ENCODE results near the gene ABCD4. TPM values are rescaled to one million over a fixed set of nuclear protein-coding genes. Genes with fewer than 3 reads are reported as not detected.

ABCD4 gene
- polyA plus RNA-seq, 3 donors: 13.9 to 54.1 (median 14.2) TPM

DNA sequence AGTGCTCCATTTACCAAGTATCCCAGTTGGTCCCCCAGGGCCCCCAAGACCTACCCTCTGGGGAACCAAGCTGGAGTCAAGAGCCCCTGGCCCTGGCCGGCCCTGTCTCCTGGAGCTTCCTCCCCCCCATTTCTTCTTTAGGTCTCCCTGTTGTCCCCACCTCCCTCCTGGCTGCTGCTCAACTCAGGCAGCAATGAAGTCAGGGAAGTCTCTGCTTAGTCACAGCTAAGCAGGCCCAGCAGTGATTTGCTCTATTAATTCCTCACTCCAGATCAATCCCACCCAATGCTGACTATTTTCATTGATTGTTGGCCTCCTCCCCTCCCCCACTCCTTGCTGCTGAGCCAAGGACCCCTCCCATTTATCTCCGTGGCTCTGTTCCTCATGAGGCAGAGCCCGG, 35.1 kb downstream of the ABCD4 start:
- peaks cover 8 to 23% (median 14%) of the 10 kb centered on the region in 3 donors for H3K27me3 Mint-ChIP-seq (ENCODE audit: low read depth in 3 of 3)

GRCh38 chr14:74265301-74265965, 37.3 kb downstream of the ABCD4 start:
- no peaks in the 10 kb centered on the region for H3K4me1 ChIP-seq (ENCODE audit: control insufficient read depth in 1 of 2, insufficient read depth in 2 of 2, low read length in 2 of 2)
- DNase-seq: no peak
- WGBS (ENCODE audit: insufficient coverage): 80% methylated on average over 13 of the region's 13 CpGs
- H4K20me1 ChIP-seq (ENCODE audit: insufficient read depth, low read length): no peaks in the 10 kb centered on the region
- peaks cover 9 to 20% (median 10%) of the 10 kb centered on the region in 3 donors for H3K27me3 Mint-ChIP-seq (ENCODE audit: low read depth in 3 of 3)
- no peaks in the 10 kb centered on the region for H3K9me3 ChIP-seq (replicated peaks in 1 of 2; ENCODE audit: control insufficient read depth in 1 of 2, insufficient read depth in 1 of 2, low read length in 2 of 2)
- H3K9me3 Mint-ChIP-seq: peaks cover 0 to 4% (median 0%) of the 10 kb centered on the region in 7 donors
- H3K4me2 ChIP-seq (replicated peaks; ENCODE audit: extremely low read depth, low read length, poor library complexity, severe bottlenecking): no peak overlapping the region
- no peak overlapping the region for H2AFZ ChIP-seq (ENCODE audit: insufficient read depth, low read depth, low read length, poor library complexity, severe bottlenecking)
- intact Hi-C loops (cut with micrococcal nuclease): no loop called here
- no peak overlapping the region for H3K4me3 Mint-ChIP-seq
- no peaks in the 10 kb centered on the region for H3K27me3 ChIP-seq (ENCODE audit: control insufficient read depth in 2 of 2, insufficient read depth in 2 of 2, low read length in 2 of 2)
- TF ChIP-seq, protein P1, sequence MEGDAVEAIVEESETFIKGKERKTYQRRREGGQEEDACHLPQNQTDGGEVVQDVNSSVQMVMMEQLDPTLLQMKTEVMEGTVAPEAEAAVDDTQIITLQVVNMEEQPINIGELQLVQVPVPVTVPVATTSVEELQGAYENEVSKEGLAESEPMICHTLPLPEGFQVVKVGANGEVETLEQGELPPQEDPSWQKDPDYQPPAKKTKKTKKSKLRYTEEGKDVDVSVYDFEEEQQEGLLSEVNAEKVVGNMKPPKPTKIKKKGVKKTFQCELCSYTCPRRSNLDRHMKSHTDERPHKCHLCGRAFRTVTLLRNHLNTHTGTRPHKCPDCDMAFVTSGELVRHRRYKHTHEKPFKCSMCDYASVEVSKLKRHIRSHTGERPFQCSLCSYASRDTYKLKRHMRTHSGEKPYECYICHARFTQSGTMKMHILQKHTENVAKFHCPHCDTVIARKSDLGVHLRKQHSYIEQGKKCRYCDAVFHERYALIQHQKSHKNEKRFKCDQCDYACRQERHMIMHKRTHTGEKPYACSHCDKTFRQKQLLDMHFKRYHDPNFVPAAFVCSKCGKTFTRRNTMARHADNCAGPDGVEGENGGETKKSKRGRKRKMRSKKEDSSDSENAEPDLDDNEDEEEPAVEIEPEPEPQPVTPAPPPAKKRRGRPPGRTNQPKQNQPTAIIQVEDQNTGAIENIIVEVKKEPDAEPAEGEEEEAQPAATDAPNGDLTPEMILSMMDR (IDR thresholded peaks at IDR 0.05): no peak
- H3K36me3 Mint-ChIP-seq: no peaks in the 10 kb centered on the region
- H3K9ac ChIP-seq (ENCODE audit: insufficient read depth, low read length, poor library complexity, severe bottlenecking): no peak overlapping the region
- H3K4me1 Mint-ChIP-seq: peaks cover 3% of the 10 kb centered on the region
- no peak overlapping the region for H3K27ac ChIP-seq (ENCODE audit: low read depth in 1 of 2, low read length in 2 of 2)
- H3K36me3 ChIP-seq (replicated peaks in 1 of 2; ENCODE audit: control insufficient read depth in 1 of 2, insufficient read depth in 2 of 2, low read length in 2 of 2): no peaks in the 10 kb centered on the region
- no peak overlapping the region for H3K27ac Mint-ChIP-seq
- H3K4me3 ChIP-seq (replicated peaks in 1 of 3; ENCODE audit: low read depth in 2 of 3, low read length in 3 of 3): no peak overlapping the region
- no peaks in the 10 kb centered on the region for H3K79me2 ChIP-seq (ENCODE audit: insufficient read depth, low read length)

More for the DNA sequence above, 35.1 kb downstream of the ABCD4 start:
- Mint-ChIP-seq H3K9me3 (peaks cover 0 to 4% (median 0%) of the 10 kb centered on the region in 7 donors), H3K27ac (no peak overlapping the region), H3K36me3 (no peaks in the 10 kb centered on the region), H3K4me1 (peaks cover 3% of the 10 kb centered on the region), H3K4me3 (no peak overlapping the region)
- Histone ChIP-seq H3K27ac (ENCODE audit: low read depth in 1 of 2, low read length in 2 of 2) (no peak overlapping the region), H3K79me2 (ENCODE audit: insufficient read depth, low read length) (no peaks in the 10 kb centered on the region), H2AFZ (ENCODE audit: insufficient read depth, low read depth, low read length, poor library complexity, severe bottlenecking) (no peak overlapping the region), H3K4me2 (replicated peaks; ENCODE audit: extremely low read depth, low read length, poor library complexity, severe bottlenecking) (no peak overlapping the region), H3K9ac (ENCODE audit: insufficient read depth, low read length, poor library complexity, severe bottlenecking) (no peak overlapping the region), H3K4me3 (replicated peaks in 1 of 3; ENCODE audit: low read depth in 2 of 3, low read length in 3 of 3) (no peak overlapping the region), H3K4me1 (ENCODE audit: control insufficient read depth in 1 of 2, insufficient read depth in 2 of 2, low read length in 2 of 2) (no peaks in the 10 kb centered on the region), H4K20me1 (ENCODE audit: insufficient read depth, low read length) (no peaks in the 10 kb centered on the region), H3K27me3 (ENCODE audit: control insufficient read depth in 2 of 2, insufficient read depth in 2 of 2, low read length in 2 of 2) (no peaks in the 10 kb centered on the region), H3K9me3 (replicated peaks in 1 of 2; ENCODE audit: control insufficient read depth in 1 of 2, insufficient read depth in 1 of 2, low read length in 2 of 2) (no peaks in the 10 kb centered on the region), H3K36me3 (replicated peaks in 1 of 2; ENCODE audit: control insufficient read depth in 1 of 2, insufficient read depth in 2 of 2, low read length in 2 of 2) (no peaks in the 10 kb centered on the region)
- DNase-seq: no peak
- no CpG with 5 or more reads among the region's 3 CpGs for WGBS (ENCODE audit: insufficient coverage)
- intact Hi-C loops (cut with micrococcal nuclease): no loop called here
- TF ChIP-seq, protein P1 (IDR thresholded peaks at IDR 0.05): no peak
